K562 (cell line): ENCODE results near the gene NTM. TPM values are rescaled to one million over a fixed set of nuclear protein-coding genes. Genes with fewer than 3 reads are reported as not detected.

Experiments used
- ATAC-seq: fragments of 200-7000 bp; cut with Tn5 transposase; 3 replicates; pipeline ENCODE4 v1.9.1; 2020; ENCODE audit warnings: moderate library complexity
- BruUV-seq: library from RNA; stranded (reverse); fragments of 400-500 nt; replicated peaks from 2 replicates; lab custom pipeline; 2021; lab: Mats Ljungman, UMichigan
- CTCF ChIA-PET: fragments of 300-600 bp; formaldehyde crosslinking; extraction: SDS; loops from one replicate; lab custom pipeline; 2021; ENCODE audit warnings: low intra/inter-chr PET ratio; lab: Yijun Ruan, JAX
- POLR2A ChIA-PET: fragments of 300-600, 350-650 bp; sonication (Branson Sonifier 250); formaldehyde crosslinking; extraction: SDS; loops from one replicate; lab custom pipeline; 2021; ENCODE audit warnings: antibody characterized with exemption, inconsistent platforms; lab: Yijun Ruan, JAX
- DNase-seq, 4 experiments: peaks; one replicate each; pipeline versions ENCODE4 v3.0.0 to v3.0.0-alpha.2; 2011 to 2018; ENCODE audit warnings: low spot score in 3 of 4, mixed read lengths in 3 of 4; ENCODE audit errors: extremely low read depth in 1 of 4
- FAIRE-seq: peaks from 2 replicates; lab custom pipeline; 2011; peaks lifted over from hg19 to GRCh38; lab: Jason Lieb, UNC
- H2AFZ ChIP-seq: 2 replicates; pipeline ENCODE4 v1.6.0; 2011; ENCODE audit warnings: low read depth, low read length, control low read depth, inconsistent platforms
- H3K27ac ChIP-seq: fragments of 200-600 bp; 3 replicates; pipeline ENCODE4 v1.8.0; 2011; ENCODE audit warnings: low read depth, mild to moderate bottlenecking, control low read depth, inconsistent platforms, low read length, moderate library complexity, mixed read lengths; ENCODE audit errors: extremely low read depth
- H3K27me3 ChIP-seq, 2 experiments: fragments of 300-600 bp in 1 of 2; 2 replicates in 1 of 2; 3 replicates in 1 of 2; pipeline versions ENCODE4 v1.6.0 to v1.8.0; 2011; ENCODE audit warnings: inconsistent platforms in 2 of 2, low read length in 2 of 2, mild to moderate bottlenecking in 1 of 2, mixed read lengths in 1 of 2, moderate library complexity in 1 of 2; ENCODE audit not compliant: control insufficient read depth in 2 of 2, insufficient read depth in 2 of 2
- H3K36me3 ChIP-seq: fragments of 300-600 bp; 3 replicates; pipeline ENCODE4 v1.8.0; 2011; ENCODE audit warnings: mild to moderate bottlenecking, low read length, inconsistent platforms; ENCODE audit not compliant: control insufficient read depth, insufficient read depth
- H3K4me1 ChIP-seq, 2 experiments: fragments of 200-600 bp in 1 of 2; replicated peaks in 1 of 2; 2 replicates in 1 of 2; 3 replicates in 1 of 2; pipeline versions ENCODE4 v1.5.1 to v1.8.0; 2011; ENCODE audit warnings: inconsistent platforms in 2 of 2, low read length in 2 of 2, mild to moderate bottlenecking in 1 of 2, mixed read lengths in 1 of 2, moderate library complexity in 1 of 2; ENCODE audit not compliant: control insufficient read depth in 2 of 2, insufficient read depth in 2 of 2
- H3K4me2 ChIP-seq: 2 replicates; pipeline ENCODE4 v1.6.1; 2011; ENCODE audit warnings: low read length, control low read depth, inconsistent platforms, mixed read lengths; ENCODE audit not compliant: insufficient read depth
- H3K4me3 ChIP-seq: fragments of 200-600 bp; sonication (generic), shearing (Covaris generic); 2 replicates; pipeline ENCODE4 v1.5.1; 2016; ENCODE audit warnings: control low read depth, inconsistent platforms
- H3K79me2 ChIP-seq: fragments of 200-600 bp; 3 replicates; pipeline ENCODE4 v1.8.0; 2011; ENCODE audit warnings: low read length, inconsistent platforms; ENCODE audit not compliant: control insufficient read depth, insufficient read depth
- H3K9ac ChIP-seq, 2 experiments: 2 replicates each; pipeline versions ENCODE4 v1.6.0 to v1.6.1; 2011; ENCODE audit warnings: low read depth in 2 of 2, low read length in 2 of 2, control low read depth in 1 of 2, inconsistent platforms in 1 of 2, mild to moderate bottlenecking in 1 of 2, mixed read lengths in 1 of 2; ENCODE audit not compliant: insufficient read depth in 1 of 2
- H3K9me1 ChIP-seq: one replicate; pipeline ENCODE4 v1.6.0; 2011; ENCODE audit warnings: inconsistent platforms, mild to moderate bottlenecking, low read length, moderate library complexity; ENCODE audit not compliant: control insufficient read depth, insufficient read depth
- H3K9me3 ChIP-seq: replicated peaks from 2 replicates; pipeline ENCODE4 v1.5.1; 2011; ENCODE audit warnings: low read depth, low read length, inconsistent platforms; ENCODE audit not compliant: control insufficient read depth, insufficient read depth
- H4K20me1 ChIP-seq: replicated peaks from 2 replicates; pipeline ENCODE4 v1.6.1; 2011; ENCODE audit warnings: low read length, inconsistent platforms, mixed read lengths; ENCODE audit not compliant: control insufficient read depth, insufficient read depth
- MCM2 ChIP-seq: fragments of 450-650 bp; IDR thresholded peaks from 2 replicates; pipeline ENCODE4 v1.6.1; 2017; ENCODE audit warnings: low read depth, mild to moderate bottlenecking
- MECOM ChIP-seq: fragments of 250-450 bp; sonication (Bioruptor Pico); IDR thresholded peaks from 2 replicates; pipeline ENCODE4 v1.8.0; 2022; ENCODE audit warnings: inconsistent platforms
- PRPF4 ChIP-seq: fragments of 200-400 bp; formaldehyde crosslinking; IDR thresholded peaks from one replicate; pipeline ENCODE4 v1.6.1; 2017; ENCODE audit warnings: low read length, low read depth, mild to moderate bottlenecking; ENCODE audit not compliant: insufficient read depth, poor library complexity, severe bottlenecking
- PTTG1 ChIP-seq: fragments of 450-650 bp; IDR thresholded peaks from 2 replicates; pipeline ENCODE4 v1.6.1; 2016; ENCODE audit warnings: low read depth, mild to moderate bottlenecking, missing genetic modification characterization, missing compliant biosample characterization
- RCOR1 ChIP-seq, 2 experiments: IDR thresholded peaks; 2 replicates each; pipeline ENCODE4 v1.6.1; 2012; ENCODE audit warnings: low read depth in 2 of 2, low read length in 2 of 2, borderline replicate concordance in 1 of 2, improper control_type of control experiment in 1 of 2
- ZNF324 ChIP-seq: fragments of 250-450 bp; sonication (Bioruptor Pico); IDR thresholded peaks from 2 replicates; pipeline ENCODE4 v1.4.0; 2020; ENCODE audit warnings: mild to moderate bottlenecking
- ZNF77 ChIP-seq: fragments of 250-450 bp; sonication (Bioruptor Pico); IDR thresholded peaks from 2 replicates; pipeline ENCODE4 v1.5.0; 2020
- WGBS: fragments of 100-300 bp; shearing (Covaris generic); methylation state at CpG from one replicate; pipeline ENCODE4 v1.1.6; 2016; ENCODE audit warnings: low coverage, mixed read lengths; ENCODE audit not compliant: insufficient coverage; ENCODE audit errors: missing lambda C conversion rate; 5-methylcytosine and 5-hydroxymethylcytosine counted together
- in situ Hi-C: fragments of 300-500 bp; cut with MboI; formaldehyde crosslinking; loops from 4 replicates; pipeline ENCODE4 v1.15.0; 2018; ENCODE audit warnings: inconsistent platforms, mixed read lengths
- intact Hi-C: fragments of 100-400 bp; cut with micrococcal nuclease; formaldehyde crosslinking; loops from 2 replicates; pipeline ENCODE4 v1.14.2; 2022
- polyA plus RNA-seq, 8 experiments: library from polyadenylated mRNA; depleted of rRNA in 4 of 8; stranded (reverse) in 5 of 8; unstranded in 3 of 8; fragments of >200 nt; fragmentation: Nextera tagmentation in 2 of 8; fragmentation: Illumina TruSeq in 1 of 8; extraction: Ambion mirVana in 2 of 8; extraction: Trizol in 1 of 8; gene quantifications; 2 replicates each; pipeline versions ENCODE4 v1.2.1 to v1.2.3, GENCODE V29; 2011 to 2014; ENCODE audit warnings: inconsistent platforms in 1 of 8, missing spikeins in 1 of 8
- total RNA-seq, 7 experiments: library from RNA; depleted of rRNA in 6 of 7; stranded (reverse); fragments of >200 nt in 6 of 7; fragmentation: Illumina TruSeq in 2 of 7; extraction: Trizol in 2 of 7; gene quantifications; 2 replicates each; pipeline versions ENCODE4 v1.2.1 to v1.2.3, GENCODE V29; 2011 to 2021; ENCODE audit warnings: low replicate concordance in 1 of 7

Gene NTM
- total and polyA plus RNA-seq, 9 of the 15 experiments (the other 6 are each of a cell fraction or from before 2014, with no cell fraction given), result not detected

DNA sequence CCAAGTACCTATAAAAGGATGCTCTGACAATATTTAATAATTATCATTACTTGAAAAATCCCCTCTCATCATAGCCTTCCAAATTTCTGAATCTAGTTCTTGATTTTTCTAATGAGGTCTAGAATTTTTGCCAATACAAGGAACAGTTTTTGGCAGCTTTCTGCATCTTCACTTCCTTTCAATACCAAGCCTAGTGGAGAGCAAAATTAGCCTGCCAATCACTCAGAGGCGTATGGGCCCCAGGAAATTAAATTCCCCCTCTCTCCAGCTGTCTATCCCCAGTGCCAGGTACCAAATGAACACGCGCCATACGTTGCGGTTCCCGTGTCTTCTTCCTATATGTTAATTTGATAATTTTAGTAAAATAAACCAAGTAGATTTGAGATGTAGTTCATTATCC, 293.9 kb downstream of the NTM start:
- Histone ChIP-seq H3K79me2 (no peaks in the 10 kb centered on the region), H3K4me2 (no peak overlapping the region), H3K9ac (no peak overlapping the region), H3K9me1 (no peaks in the 10 kb centered on the region), H3K27ac (no peak overlapping the region), H4K20me1 (no peaks in the 10 kb centered on the region), H3K4me3 (no peak overlapping the region), H3K9me3 (no peaks in the 10 kb centered on the region), H3K27me3 (peaks cover 0 to 6% of the 10 kb centered on the region in 2 experiments; a peak in 2 of 5 replicates), H3K4me1 (no peaks in the 10 kb centered on the region), H3K36me3 (no peaks in the 10 kb centered on the region), H2AFZ (no peak overlapping the region)
- BruUV-seq, result no TSS peak
- intact Hi-C loops, result no loop called here
- ChIA-PET POLR2A (interaction anchor here (0.5 kb wide), 1 partner anchor 94 kb away, joined by 3 read pairs; no protein-coding TSS in a partner anchor), CTCF (no interaction called here)
- in situ Hi-C loops, result loop anchor here (25.0 kb wide), 1 partner anchor 752 kb away; the partner anchor contains the start of gene SNX19
- ATAC-seq (no peak), FAIRE-seq (no peak), DNase-seq (no peak)
- WGBS, result 0% methylated on average over 6 of the region's 6 CpGs
- TF ChIP-seq ZNF77 (CRISPR knock-in tag), result no peak
- no peak for TF ChIP-seq MCM2
- no peak for TF ChIP-seq RCOR1 (IDR thresholded peaks at IDR 0.05; ENCODE audit: borderline replicate concordance in 1 of 2, low read depth in 2 of 2, low read length in 2 of 2)
- TF ChIP-seq PRPF4, result no peak
- TF ChIP-seq PTTG1 (tag), result no peak
- no peak for TF ChIP-seq MECOM (CRISPR knock-in tag)
- TF ChIP-seq ZNF324, result no peak
